H1 (cell line): ENCODE data around the gene LIMK2.

Experiments
- CEBPB ChIP-seq: IDR thresholded peaks from 2 replicates; pipeline ENCODE4 v1.6.1; 2012; ENCODE audit warnings: low read depth, low read length
- RAD21 ChIP-seq, 2 experiments: IDR thresholded peaks in 1 of 2; conservative IDR thresholded peaks in 1 of 2; 2 replicates each; pipeline ENCODE4 v1.6.1; 2011; ENCODE audit warnings: low read depth in 2 of 2, low read length in 2 of 2, improper control_type of control experiment in 1 of 2, inconsistent platforms in 1 of 2, mild to moderate bottlenecking in 1 of 2, moderate library complexity in 1 of 2
- ZNF274 ChIP-seq: IDR thresholded peaks from 2 replicates; pipeline ENCODE4 v1.7.0; 2012; ENCODE audit warnings: low read length, borderline replicate concordance; ENCODE audit errors: extremely low read depth

- peak; percentile 71; the same call in 1 of the 2 replicates for TF ChIP-seq CEBPB
- TF ChIP-seq RAD21 (IDR thresholded peaks at IDR 0.05 in 1 of 2, conservative IDR thresholded peaks at IDR 0.05 in 1 of 2; ENCODE audit: low read depth in 2 of 2, low read length in 2 of 2): peak; percentile 81 to 90
- no peak for TF ChIP-seq ZNF274
Observed at GRCh38 chr22:31272522-31273446, 60.7 kb downstream of the LIMK2 start.
